Astrocyte of the spinal cord (primary cell): ENCODE results near the gene OPRL1.

Experiments
- DNase-seq: peaks from one replicate; pipeline ENCODE4 v3.0.0; 2011; ENCODE audit warnings: low read depth, low spot score
- H3K4me3 ChIP-seq: 2 replicates; pipeline ENCODE4 v1.5.1; 2011; ENCODE audit warnings: low read depth, mild to moderate bottlenecking, low read length, moderate library complexity
- CTCF ChIP-seq: IDR thresholded peaks from 2 replicates; pipeline ENCODE4 v1.5.1; 2012; ENCODE audit warnings: low read depth, mild to moderate bottlenecking, low read length, inconsistent platforms
- in situ Hi-C: cut with HindIII; loops from 2 replicates; pipeline ENCODE4 v1.10.0; 2017; ENCODE audit warnings: low sequenced_read_pairs

The OPRL1 gene

GRCh38 chr20:64063389-64064144, 16.3 kb upstream of the OPRL1 start:
- in situ Hi-C loops = no loop called here
- no peak for TF ChIP-seq CTCF
- DNase-seq = no peak
- peak overlapping the region; percentile 80 for H3K4me3 ChIP-seq

- no peak for TF ChIP-seq CTCF
- peak overlapping the region; percentile 80 for H3K4me3 ChIP-seq
- in situ Hi-C loops = no loop called here
- peak; percentile 45 for DNase-seq
Observed at GRCh38 chr20:64064145-64064698, 15.7 kb upstream of the OPRL1 start.

GRCh38 chr20:64065062-64065973, 14.6 kb upstream of the OPRL1 start:
- in situ Hi-C loops = no loop called here
- no peak for DNase-seq
- no peak overlapping the region for H3K4me3 ChIP-seq
- TF ChIP-seq CTCF = no peak

- in situ Hi-C loops = no loop called here
- DNase-seq = peak; percentile 81
- H3K4me3 ChIP-seq = no peak overlapping the region
- TF ChIP-seq CTCF = no peak
Observed at GRCh38 chr20:64065974-64066343, 13.9 kb upstream of the OPRL1 start.

- in situ Hi-C loops = no loop called here
- H3K4me3 ChIP-seq = no peak overlapping the region
- no peak for DNase-seq
- TF ChIP-seq CTCF = no peak
Observed at GRCh38 chr20:64067005-64067632, 12.8 kb upstream of the OPRL1 start.

GRCh38 chr20:64067733-64068307, 12.1 kb upstream of the OPRL1 start:
- no peak overlapping the region for H3K4me3 ChIP-seq
- DNase-seq = no peak
- in situ Hi-C loops = no loop called here
- TF ChIP-seq CTCF = no peak
